Peyer's patch (tissue), 4 donors: ENCODE measurements around the gene PAX8. TPM values are rescaled to one million over a fixed set of nuclear protein-coding genes. Genes with fewer than 3 reads are reported as not detected.
A peak's percentile ranks its signal among the peaks of the same experiment; 100 is the strongest.
"Not testable (repeated sequence)": the region's sequence is repeated elsewhere in the genome, so short reads cannot be mapped to it uniquely, and the experiment has no call there.

Experiments used
- DNase-seq, 3 donors: peaks; one replicate each; pipeline ENCODE4 v3.0.0-alpha.2; 2017 to 2019
- H3K27ac ChIP-seq, 4 donors: fragments of 200-600 bp; sonication (generic); one replicate each; pipeline ENCODE4 v1.5.1; 2016 to 2019
- H3K27me3 ChIP-seq, 2 donors: fragments of 200-600 bp; sonication (generic); one replicate each; pipeline ENCODE4 v1.5.1; 2019
- H3K36me3 ChIP-seq, 3 donors: fragments of 200-600 bp; sonication (generic); one replicate each; pipeline ENCODE4 v1.5.1; 2016 to 2019
- H3K4me1 ChIP-seq, 4 donors: fragments of 200-600 bp; sonication (generic); one replicate each; pipeline ENCODE4 v1.5.1; 2016 to 2019
- H3K4me3 ChIP-seq, 4 donors: fragments of 200-600 bp; sonication (generic); 1 replicate in 3 of 4; 2 replicates in 1 of 4; pipeline ENCODE4 v1.5.1; 2016 to 2019; ENCODE audit warnings: mild to moderate bottlenecking in 1 of 4
- H3K9me3 ChIP-seq, 4 donors: fragments of 200-600 bp; sonication (generic); one replicate each; pipeline ENCODE4 v1.5.1; 2016 to 2019; ENCODE audit warnings: mild to moderate bottlenecking in 1 of 4
- POLR2A ChIP-seq, 2 donors: fragments of 450-650 bp; IDR thresholded peaks; one replicate each; pipeline ENCODE4 v1.5.1; 2017; ENCODE audit warnings: antibody characterized with exemption in 2 of 2, mild to moderate bottlenecking in 2 of 2, moderate library complexity in 2 of 2
- total RNA-seq, 4 donors: library from RNA; depleted of rRNA; stranded (reverse); fragments of >200 nt; gene quantifications; one replicate each; pipeline ENCODE4 v1.1.0, GENCODE V29; 2016
- TF ChIP-seq, protein P1 (sequence below), 6 experiments: fragments of 450-650 bp in 4 of 6; fragments of 200-600 bp in 2 of 6; sonication (generic) in 1 of 6; IDR thresholded peaks; one replicate each; pipeline ENCODE4 v1.5.1; 2017 to 2019; ENCODE audit warnings: antibody characterized with exemption in 6 of 6, mild to moderate bottlenecking in 3 of 6, moderate library complexity in 1 of 6

Gene PAX8
- total RNA-seq, 4 donors from 2014 or later, result 3.3 to 22.1 (median 14.2) TPM

DNA sequence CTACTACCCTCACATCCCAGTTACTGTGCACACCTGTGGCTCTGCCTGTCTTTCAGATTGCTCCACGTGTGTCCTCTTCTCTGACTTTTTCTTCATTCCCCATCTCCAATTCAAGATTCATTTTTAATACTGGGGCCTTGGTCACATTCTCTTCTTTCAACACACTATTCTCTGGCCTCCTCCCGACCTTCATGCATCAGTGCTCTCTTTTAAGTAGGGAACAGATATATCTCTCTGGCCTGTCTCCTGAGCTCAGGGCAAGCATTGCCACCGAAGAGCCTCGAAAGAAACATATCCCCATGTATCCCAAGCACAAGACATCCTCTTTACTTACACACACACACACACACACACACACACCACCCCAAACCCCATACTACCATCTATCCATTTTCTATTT, 21.6 kb upstream of the PAX8 start:
- Histone ChIP-seq H3K36me3 (no peaks in the 10 kb centered on the region), H3K9me3 (no peaks in the 10 kb centered on the region), H3K4me3 (no peak overlapping the region), H3K27ac (no peak overlapping the region), H3K27me3 (no peaks in the 10 kb centered on the region), H3K4me1 (no peaks in the 10 kb centered on the region)
- TF ChIP-seq POLR2A (IDR thresholded peaks at IDR 0.05), result no peak
- DNase-seq, result no peak

DNA sequence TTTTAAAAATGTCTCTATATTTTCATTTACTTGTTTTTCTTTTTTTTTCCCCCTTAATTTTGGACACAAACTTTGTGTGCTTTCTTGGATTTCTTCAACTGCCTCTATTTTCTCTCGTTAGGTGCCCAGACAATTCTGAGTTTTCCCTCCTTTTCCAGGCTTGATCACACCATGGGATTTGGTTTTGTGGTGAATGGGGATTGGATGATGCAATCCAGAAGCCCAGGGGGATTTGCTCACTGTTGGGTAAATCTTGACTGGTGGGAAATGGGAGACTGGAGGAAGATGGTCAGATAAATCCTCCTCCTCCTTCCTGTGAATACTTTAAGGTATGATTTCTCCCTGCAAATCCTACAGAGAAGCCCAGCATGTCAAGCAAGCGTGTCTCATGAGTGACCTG, 19.5 kb upstream of the PAX8 start:
- H3K4me1 ChIP-seq, result no peaks in the 10 kb centered on the region
- H3K36me3 ChIP-seq, result no peaks in the 10 kb centered on the region
- no peaks in the 10 kb centered on the region for H3K27me3 ChIP-seq
- no peak overlapping the region for H3K4me3 ChIP-seq
- no peak overlapping the region for H3K27ac ChIP-seq
- H3K9me3 ChIP-seq, result no peaks in the 10 kb centered on the region
- no peak for DNase-seq
- TF ChIP-seq, protein P1, sequence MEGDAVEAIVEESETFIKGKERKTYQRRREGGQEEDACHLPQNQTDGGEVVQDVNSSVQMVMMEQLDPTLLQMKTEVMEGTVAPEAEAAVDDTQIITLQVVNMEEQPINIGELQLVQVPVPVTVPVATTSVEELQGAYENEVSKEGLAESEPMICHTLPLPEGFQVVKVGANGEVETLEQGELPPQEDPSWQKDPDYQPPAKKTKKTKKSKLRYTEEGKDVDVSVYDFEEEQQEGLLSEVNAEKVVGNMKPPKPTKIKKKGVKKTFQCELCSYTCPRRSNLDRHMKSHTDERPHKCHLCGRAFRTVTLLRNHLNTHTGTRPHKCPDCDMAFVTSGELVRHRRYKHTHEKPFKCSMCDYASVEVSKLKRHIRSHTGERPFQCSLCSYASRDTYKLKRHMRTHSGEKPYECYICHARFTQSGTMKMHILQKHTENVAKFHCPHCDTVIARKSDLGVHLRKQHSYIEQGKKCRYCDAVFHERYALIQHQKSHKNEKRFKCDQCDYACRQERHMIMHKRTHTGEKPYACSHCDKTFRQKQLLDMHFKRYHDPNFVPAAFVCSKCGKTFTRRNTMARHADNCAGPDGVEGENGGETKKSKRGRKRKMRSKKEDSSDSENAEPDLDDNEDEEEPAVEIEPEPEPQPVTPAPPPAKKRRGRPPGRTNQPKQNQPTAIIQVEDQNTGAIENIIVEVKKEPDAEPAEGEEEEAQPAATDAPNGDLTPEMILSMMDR (IDR thresholded peaks at IDR 0.05), result no peak
- TF ChIP-seq POLR2A (IDR thresholded peaks at IDR 0.05), result no peak

DNA sequence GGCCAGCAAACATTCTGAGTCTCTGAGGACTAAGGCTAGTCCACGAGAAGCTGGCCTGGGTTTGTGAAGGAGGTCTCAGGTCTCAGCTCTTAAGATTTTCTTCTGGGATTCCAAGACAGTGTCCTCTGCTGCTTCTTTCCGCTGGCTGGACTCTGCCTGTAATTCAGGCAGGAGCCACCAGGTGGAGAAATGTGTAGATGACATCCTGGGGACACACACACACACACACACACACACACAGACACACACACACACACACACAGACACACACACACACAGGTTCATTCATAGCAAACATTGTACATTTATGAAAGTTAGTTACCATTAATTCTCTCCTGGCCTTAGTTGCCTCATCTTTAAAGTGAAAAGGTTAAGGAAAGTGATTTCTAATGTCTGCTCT, 18.9 kb upstream of the PAX8 start:
- not testable (repeated sequence) for H3K27ac ChIP-seq, H3K27me3 ChIP-seq, H3K4me3 ChIP-seq, H3K36me3 ChIP-seq, H3K9me3 ChIP-seq, H3K4me1 ChIP-seq
- TF ChIP-seq, protein P1 (IDR thresholded peaks at IDR 0.05), result peak in 4 of 6 experiments; percentile 18 to 48 (median 30)
- DNase-seq, result peak in 2 of 3 donors; percentile 21 to 67

DNA sequence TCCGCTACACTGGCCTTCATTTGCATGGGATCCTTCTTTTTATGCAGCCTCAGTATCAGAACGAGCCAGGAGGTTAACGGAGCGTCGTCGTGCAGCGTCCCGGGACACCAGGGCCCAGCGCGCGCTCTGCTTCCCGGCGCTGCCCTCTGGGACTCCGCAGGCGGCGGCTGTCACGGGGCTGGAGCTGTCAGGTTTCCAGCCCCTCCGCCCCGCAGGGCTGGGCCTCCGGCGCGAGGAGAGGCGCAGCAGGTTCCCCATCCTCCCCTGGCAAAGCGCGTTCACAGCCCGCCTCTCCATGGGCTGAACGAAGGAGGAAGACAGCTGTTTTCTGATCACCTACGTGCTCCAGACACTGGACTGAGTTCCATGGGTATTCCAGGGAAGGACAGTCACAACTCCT, 12.5 kb upstream of the PAX8 start:
- H3K4me3 ChIP-seq, result no peak overlapping the region
- DNase-seq, result no peak
- H3K4me1 ChIP-seq, result no peaks in the 10 kb centered on the region
- H3K27ac ChIP-seq, result no peak overlapping the region
- TF ChIP-seq, protein P1 (IDR thresholded peaks at IDR 0.05), result no peak
- no peak for TF ChIP-seq POLR2A (IDR thresholded peaks at IDR 0.05)
- no peaks in the 10 kb centered on the region for H3K9me3 ChIP-seq
- H3K36me3 ChIP-seq, result no peaks in the 10 kb centered on the region
- no peaks in the 10 kb centered on the region for H3K27me3 ChIP-seq

DNA sequence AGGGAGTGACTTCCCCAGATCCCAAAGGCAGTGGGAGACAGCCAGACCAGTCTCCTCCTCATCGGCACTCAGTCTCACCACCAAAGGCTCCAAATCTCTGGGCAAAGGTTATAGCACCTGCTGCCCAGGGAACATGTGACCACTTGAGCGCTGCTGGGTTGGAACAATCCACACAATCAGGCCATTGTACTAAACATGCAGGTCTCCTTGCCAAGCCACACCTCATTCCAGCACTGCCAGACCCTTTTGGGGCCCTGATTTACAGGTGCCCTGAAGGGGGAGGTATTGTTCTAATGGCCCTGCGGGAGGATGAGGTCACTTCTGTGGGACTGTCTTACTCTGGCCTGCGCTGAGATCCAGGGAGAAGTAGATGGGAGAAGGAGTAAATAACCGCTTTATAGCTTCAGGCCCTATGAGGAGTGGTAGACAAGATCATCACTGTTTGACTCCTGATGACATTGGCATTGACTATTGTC, 10.0 kb upstream of the PAX8 start:
- not testable (repeated sequence) for H3K36me3 ChIP-seq, H3K4me1 ChIP-seq
- H3K27ac ChIP-seq, result peak overlapping the region in 3 of 4 donors; percentile 12 to 78 (median 25)

DNA sequence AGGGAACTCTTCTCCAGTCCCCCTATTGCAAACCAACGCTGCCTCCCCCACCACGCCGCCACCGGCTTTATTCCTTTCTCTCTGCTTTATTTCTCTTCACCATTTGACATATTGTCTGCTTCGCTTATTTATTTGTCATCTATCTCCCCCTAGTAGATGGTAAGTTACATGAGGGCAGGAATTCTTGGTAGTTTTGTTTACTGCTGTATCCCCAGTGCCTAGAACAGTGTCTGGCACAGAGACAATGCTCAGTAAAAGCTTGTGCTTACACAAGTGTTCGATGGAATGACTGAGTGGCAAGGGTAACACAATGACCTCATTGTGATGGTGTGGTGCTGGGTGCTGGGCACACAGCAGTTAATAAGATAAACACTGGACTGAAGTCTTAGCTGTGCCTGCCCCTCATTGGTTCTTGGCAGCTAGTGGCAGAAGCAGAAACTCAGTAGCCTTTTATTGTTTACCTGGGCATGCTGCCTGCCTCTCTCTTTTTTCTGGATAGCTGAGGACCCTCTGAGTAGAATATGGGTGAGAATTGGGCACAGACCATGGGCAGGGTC, 9.5 kb upstream of the PAX8 start:
- H3K27ac ChIP-seq, result peak overlapping the region in 2 of 4 donors; percentile 17 to 78
- not testable (repeated sequence) for H3K36me3 ChIP-seq, H3K4me3 ChIP-seq, H3K27me3 ChIP-seq, H3K9me3 ChIP-seq, DNase-seq
- H3K4me1 ChIP-seq, result peaks cover 0 to 14% (median 0%) of the 10 kb centered on the region in 4 donors

More for the DNA sequence above, 10.0 kb upstream of the PAX8 start:
- H3K4me3 ChIP-seq, H3K27me3 ChIP-seq, H3K9me3 ChIP-seq: not testable (repeated sequence)
- peak in 1 of 3 donors; percentile 64 for DNase-seq

DNA sequence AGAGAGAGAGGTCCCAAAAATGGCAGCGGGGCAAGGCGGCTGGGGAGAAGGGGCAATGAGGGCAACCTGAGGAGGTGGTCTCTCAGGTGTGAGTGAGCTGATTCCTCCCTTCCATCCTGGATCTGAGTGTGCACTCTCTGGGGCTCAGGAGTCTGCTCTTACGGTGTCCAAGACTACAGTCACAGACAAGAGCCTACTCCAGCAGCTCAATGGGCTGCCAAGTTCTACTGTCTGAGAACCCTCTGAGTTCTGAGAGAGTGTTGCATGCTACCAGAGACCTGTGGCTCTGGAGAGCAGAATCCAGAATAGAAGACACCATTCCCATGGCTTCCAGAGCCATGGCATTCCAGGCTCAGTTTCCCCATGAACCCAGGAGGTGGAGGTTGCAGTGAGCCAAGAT, 7.1 kb upstream of the PAX8 start:
- no peak for TF ChIP-seq POLR2A (IDR thresholded peaks at IDR 0.05)
- TF ChIP-seq, protein P1 (IDR thresholded peaks at IDR 0.05), result no peak
- Histone ChIP-seq H3K27ac (no peak overlapping the region), H3K4me3 (no peak overlapping the region), H3K4me1 (peaks cover 0 to 21% (median 2%) of the 10 kb centered on the region in 4 donors), H3K9me3 (no peaks in the 10 kb centered on the region), H3K36me3 (no peaks in the 10 kb centered on the region), H3K27me3 (no peaks in the 10 kb centered on the region)
- DNase-seq, result no peak

DNA sequence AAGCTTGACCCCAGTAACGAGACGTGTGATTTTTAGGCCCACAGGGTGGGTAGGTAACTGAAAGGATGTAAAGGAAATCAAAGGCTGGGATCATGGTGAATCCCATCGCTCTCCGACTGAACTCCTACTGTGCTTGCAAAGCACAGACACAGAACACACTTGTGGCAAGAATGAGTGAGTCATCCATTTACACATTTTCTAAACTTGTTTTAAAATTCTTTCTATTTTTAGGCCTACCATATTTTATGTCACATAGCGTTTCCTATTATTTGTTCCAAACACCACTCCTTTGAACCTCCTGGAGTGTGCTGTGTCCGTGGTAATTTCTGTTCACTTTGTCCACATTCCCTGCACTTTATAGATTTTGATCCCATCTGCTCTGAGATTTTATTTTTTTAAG, 6.3 kb upstream of the PAX8 start:
- peak overlapping the region in 1 of 4 donors; percentile 69 for H3K27ac ChIP-seq
- DNase-seq, result not testable (repeated sequence)
- H3K4me1 ChIP-seq, result peaks cover 0 to 21% (median 2%) of the 10 kb centered on the region in 4 donors

More for the DNA sequence above, 6.3 kb upstream of the PAX8 start:
- not testable (repeated sequence) for H3K27me3 ChIP-seq, H3K36me3 ChIP-seq, H3K9me3 ChIP-seq, H3K4me3 ChIP-seq
